GM21717 (cell line): Measurements from ENCODE around the gene ETV7.

Source experiments
- ATAC-seq: cut with Tn5 transposase; IDR thresholded peaks from one replicate; pipeline ENCODE4 v1.9.1; 2021; ENCODE audit warnings: mild to moderate bottlenecking, moderate library complexity; ENCODE audit not compliant: unreplicated experiment

ETV7 gene

GRCh38 chr6:36384095-36384494 lies 3.4 kb downstream of the ETV7 start:
- ATAC-seq: no peak

GRCh38 chr6:36383606-36384005 lies 3.9 kb downstream of the ETV7 start:
- no peak for ATAC-seq

GRCh38 chr6:36382976-36383375 lies 4.5 kb downstream of the ETV7 start:
- no peak for ATAC-seq

- ATAC-seq: no peak
These were observed 5.7 kb downstream of the ETV7 start for GRCh38 chr6:36381502-36382389.

GRCh38 chr6:36380166-36380565 lies 7.3 kb downstream of the ETV7 start:
- ATAC-seq: no peak

GRCh38 chr6:36378936-36379335 lies 8.5 kb downstream of the ETV7 start:
- ATAC-seq: no peak

GRCh38 chr6:36378243-36378920 lies 9.1 kb downstream of the ETV7 start:
- no peak for ATAC-seq

- no peak for ATAC-seq
These were observed 9.9 kb downstream of the ETV7 start for GRCh38 chr6:36377594-36377993.

- no peak for ATAC-seq
These were observed 10.7 kb downstream of the ETV7 start for GRCh38 chr6:36376742-36377141.

- no peak for ATAC-seq
These were observed 11.3 kb downstream of the ETV7 start for GRCh38 chr6:36376183-36376582.

GRCh38 chr6:36375644-36376155 lies 11.8 kb downstream of the ETV7 start:
- no peak for ATAC-seq

GRCh38 chr6:36374972-36375371 lies 12.5 kb downstream of the ETV7 start:
- ATAC-seq: no peak

GRCh38 chr6:36374194-36374593 lies 13.3 kb downstream of the ETV7 start:
- no peak for ATAC-seq

GRCh38 chr6:36373368-36374019 lies 14.0 kb downstream of the ETV7 start:
- ATAC-seq: no peak

GRCh38 chr6:36372088-36372487 lies 15.4 kb downstream of the ETV7 start:
- ATAC-seq: no peak

GRCh38 chr6:36371211-36371610 lies 16.3 kb downstream of the ETV7 start:
- ATAC-seq: no peak

GRCh38 chr6:36370638-36371037 lies 16.8 kb downstream of the ETV7 start:
- no peak for ATAC-seq

- no peak for ATAC-seq
These were observed 18.3 kb downstream of the ETV7 start for GRCh38 chr6:36368921-36369865.

- no peak for ATAC-seq
These were observed 19.0 kb downstream of the ETV7 start for GRCh38 chr6:36368421-36368820.

GRCh38 chr6:36367743-36368142 lies 19.7 kb downstream of the ETV7 start:
- no peak for ATAC-seq
